HFFc6 (cell line): ENCODE data around the gene CERS6. TPM values are rescaled to one million over a fixed set of nuclear protein-coding genes. Genes with fewer than 3 reads are reported as not detected.

Experiments used
- DNase-seq: peaks from one replicate; pipeline ENCODE4 v3.0.0-alpha.2; 2018
- H3K27ac Mint-ChIP-seq: 2 replicates; pipeline ENCODE4 v1.8.0; 2020; ENCODE audit warnings: mild to moderate bottlenecking, mixed read lengths
- H3K27me3 Mint-ChIP-seq: 2 replicates; pipeline ENCODE4 v1.8.0; 2021; ENCODE audit warnings: mild to moderate bottlenecking, moderate library complexity, mixed read lengths; ENCODE audit not compliant: insufficient read depth
- H3K36me3 Mint-ChIP-seq: 2 replicates; pipeline ENCODE4 v1.8.0; 2021; ENCODE audit warnings: low read depth, mixed read lengths
- H3K4me1 Mint-ChIP-seq: 2 replicates; pipeline ENCODE4 v1.8.0; 2020; ENCODE audit warnings: low read depth, mixed read lengths
- H3K4me3 Mint-ChIP-seq: 2 replicates; pipeline ENCODE4 v1.8.0; 2020; ENCODE audit warnings: mild to moderate bottlenecking, moderate library complexity, mixed read lengths
- H3K9me3 Mint-ChIP-seq: 2 replicates; pipeline ENCODE4 v1.8.0; 2020; ENCODE audit warnings: mild to moderate bottlenecking, mixed read lengths
- total RNA-seq, 6 experiments: library from RNA; stranded (reverse); fragmentation: NEBNext Ultra II Directional; extraction: Animal tissue kit (Norgen Biotek cat#: 25700); gene quantifications; 2 replicates in 1 of 6; 3 replicates in 5 of 6; pipeline ENCODE4 v1.2.3, GENCODE V29; 2021
- TF ChIP-seq, protein P1 (sequence below): fragments of 200-600 bp; sonication (generic); IDR thresholded peaks from 2 replicates; pipeline ENCODE4 v1.5.0; 2021; ENCODE audit warnings: antibody characterized with exemption, mild to moderate bottlenecking

Gene CERS6
- total RNA-seq, 6 experiments from 2014 or later: 6.2 to 9.9 (median 7.5) TPM

DNA sequence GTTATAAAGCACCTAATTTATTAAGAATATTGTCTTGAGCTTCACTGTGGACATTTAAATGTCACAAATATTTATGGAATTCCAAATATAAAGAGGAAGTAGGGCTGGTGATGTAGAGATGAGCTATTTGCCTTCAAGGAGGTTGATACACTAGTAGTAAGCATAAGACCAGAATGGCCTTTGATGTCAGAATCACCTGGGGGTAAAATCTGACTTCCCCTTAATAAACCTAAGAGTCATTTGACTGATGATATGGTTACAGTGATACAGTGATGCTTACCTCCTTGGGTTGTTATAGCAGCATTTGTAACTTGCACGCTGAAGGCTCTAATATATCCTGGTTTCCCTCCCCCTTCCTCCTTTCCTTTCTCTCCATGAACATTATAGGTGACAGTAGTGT, 143.7 kb downstream of the CERS6 start:
- H3K36me3 Mint-ChIP-seq: peaks cover 3% of the 10 kb centered on the region; the same call in 1 of the 2 replicates
- TF ChIP-seq, protein P1, sequence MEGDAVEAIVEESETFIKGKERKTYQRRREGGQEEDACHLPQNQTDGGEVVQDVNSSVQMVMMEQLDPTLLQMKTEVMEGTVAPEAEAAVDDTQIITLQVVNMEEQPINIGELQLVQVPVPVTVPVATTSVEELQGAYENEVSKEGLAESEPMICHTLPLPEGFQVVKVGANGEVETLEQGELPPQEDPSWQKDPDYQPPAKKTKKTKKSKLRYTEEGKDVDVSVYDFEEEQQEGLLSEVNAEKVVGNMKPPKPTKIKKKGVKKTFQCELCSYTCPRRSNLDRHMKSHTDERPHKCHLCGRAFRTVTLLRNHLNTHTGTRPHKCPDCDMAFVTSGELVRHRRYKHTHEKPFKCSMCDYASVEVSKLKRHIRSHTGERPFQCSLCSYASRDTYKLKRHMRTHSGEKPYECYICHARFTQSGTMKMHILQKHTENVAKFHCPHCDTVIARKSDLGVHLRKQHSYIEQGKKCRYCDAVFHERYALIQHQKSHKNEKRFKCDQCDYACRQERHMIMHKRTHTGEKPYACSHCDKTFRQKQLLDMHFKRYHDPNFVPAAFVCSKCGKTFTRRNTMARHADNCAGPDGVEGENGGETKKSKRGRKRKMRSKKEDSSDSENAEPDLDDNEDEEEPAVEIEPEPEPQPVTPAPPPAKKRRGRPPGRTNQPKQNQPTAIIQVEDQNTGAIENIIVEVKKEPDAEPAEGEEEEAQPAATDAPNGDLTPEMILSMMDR: no peak
- H3K4me1 Mint-ChIP-seq: peaks cover 11% of the 10 kb centered on the region; the same call in 1 of the 2 replicates
- no peak overlapping the region for H3K27ac Mint-ChIP-seq
- H3K27me3 Mint-ChIP-seq: no peaks in the 10 kb centered on the region; the same call in 1 of the 2 replicates
- H3K9me3 Mint-ChIP-seq: peaks cover 8% of the 10 kb centered on the region
- no peak overlapping the region for H3K4me3 Mint-ChIP-seq
- DNase-seq: no peak

DNA sequence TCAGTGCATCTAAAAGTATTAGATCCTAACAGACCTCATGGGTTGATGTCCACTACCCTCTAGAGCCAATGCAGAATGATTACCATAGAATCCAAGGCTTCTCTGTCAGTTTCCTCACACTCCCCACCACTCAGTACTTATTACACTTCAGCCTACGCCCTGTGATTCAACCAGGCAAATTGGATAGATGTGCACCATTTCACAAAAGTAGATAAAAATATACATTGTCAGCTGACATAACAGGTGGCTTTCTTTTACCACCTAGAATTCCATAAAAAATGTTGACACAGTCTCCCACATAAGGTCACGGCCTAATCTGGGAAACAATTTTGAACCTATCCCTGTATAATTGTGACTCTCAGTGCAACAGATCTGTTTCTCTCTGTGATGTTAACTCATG, 144.9 kb downstream of the CERS6 start:
- H3K36me3 Mint-ChIP-seq: peaks cover 10% of the 10 kb centered on the region
- peaks cover 11% of the 10 kb centered on the region; the same call in 1 of the 2 replicates for H3K4me1 Mint-ChIP-seq
- TF ChIP-seq, protein P1: no peak
- DNase-seq: no peak
- no peak overlapping the region for H3K4me3 Mint-ChIP-seq
- H3K27me3 Mint-ChIP-seq: no peaks in the 10 kb centered on the region; the same call in 1 of the 2 replicates
- H3K9me3 Mint-ChIP-seq: peaks cover 13% of the 10 kb centered on the region
- H3K27ac Mint-ChIP-seq: no peak overlapping the region

DNA sequence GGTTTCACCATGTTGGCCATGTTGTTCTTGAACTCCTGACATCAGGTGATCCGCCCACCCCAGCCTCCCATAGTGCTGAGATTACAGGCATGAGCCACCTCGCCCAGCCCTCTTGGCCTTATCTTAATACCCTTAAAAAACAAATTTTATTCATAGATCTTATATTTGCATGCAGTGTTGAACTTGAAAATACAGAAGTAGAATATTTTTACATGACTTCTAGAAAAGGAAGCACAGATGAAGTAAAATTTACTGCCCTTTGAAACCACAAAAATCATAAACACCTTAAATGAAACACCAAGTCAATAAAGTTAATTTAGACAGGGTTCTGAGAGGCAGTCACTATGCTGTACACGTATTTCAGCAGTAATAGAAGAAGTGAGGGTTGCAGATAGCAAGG, 145.7 kb downstream of the CERS6 start:
- H3K4me3 Mint-ChIP-seq: no peak overlapping the region
- TF ChIP-seq, protein P1: no peak
- no peak for DNase-seq
- peaks cover 13% of the 10 kb centered on the region for H3K9me3 Mint-ChIP-seq
- no peaks in the 10 kb centered on the region; the same call in 1 of the 2 replicates for H3K27me3 Mint-ChIP-seq
- peaks cover 11% of the 10 kb centered on the region; the same call in 1 of the 2 replicates for H3K4me1 Mint-ChIP-seq
- no peak overlapping the region for H3K27ac Mint-ChIP-seq
- H3K36me3 Mint-ChIP-seq: peaks cover 14% of the 10 kb centered on the region

DNA sequence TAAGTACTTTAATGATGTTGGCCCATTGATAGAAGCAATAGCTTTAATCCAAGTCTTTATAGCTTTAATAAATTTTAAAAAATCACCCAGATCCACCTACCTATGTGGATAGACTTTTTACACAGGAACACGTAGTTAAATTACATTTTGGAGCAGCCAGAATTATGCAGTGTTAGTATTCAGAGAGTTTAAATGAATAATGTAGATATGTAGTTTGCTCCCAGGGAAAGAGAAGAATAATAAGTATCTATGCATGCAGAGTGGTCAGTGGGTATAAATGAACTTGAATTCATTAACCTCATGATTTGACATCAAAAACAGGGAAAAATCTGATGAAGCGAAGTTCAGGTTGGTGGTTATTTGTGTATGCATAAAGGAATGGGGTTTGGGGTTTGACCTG, 146.3 kb downstream of the CERS6 start:
- no peak for DNase-seq
- H3K9me3 Mint-ChIP-seq: peaks cover 13% of the 10 kb centered on the region
- H3K4me3 Mint-ChIP-seq: no peak overlapping the region
- H3K27ac Mint-ChIP-seq: no peak overlapping the region
- H3K27me3 Mint-ChIP-seq: no peaks in the 10 kb centered on the region; the same call in 1 of the 2 replicates
- TF ChIP-seq, protein P1: no peak
- H3K36me3 Mint-ChIP-seq: peaks cover 14% of the 10 kb centered on the region
- peaks cover 11% of the 10 kb centered on the region; the same call in 1 of the 2 replicates for H3K4me1 Mint-ChIP-seq

DNA sequence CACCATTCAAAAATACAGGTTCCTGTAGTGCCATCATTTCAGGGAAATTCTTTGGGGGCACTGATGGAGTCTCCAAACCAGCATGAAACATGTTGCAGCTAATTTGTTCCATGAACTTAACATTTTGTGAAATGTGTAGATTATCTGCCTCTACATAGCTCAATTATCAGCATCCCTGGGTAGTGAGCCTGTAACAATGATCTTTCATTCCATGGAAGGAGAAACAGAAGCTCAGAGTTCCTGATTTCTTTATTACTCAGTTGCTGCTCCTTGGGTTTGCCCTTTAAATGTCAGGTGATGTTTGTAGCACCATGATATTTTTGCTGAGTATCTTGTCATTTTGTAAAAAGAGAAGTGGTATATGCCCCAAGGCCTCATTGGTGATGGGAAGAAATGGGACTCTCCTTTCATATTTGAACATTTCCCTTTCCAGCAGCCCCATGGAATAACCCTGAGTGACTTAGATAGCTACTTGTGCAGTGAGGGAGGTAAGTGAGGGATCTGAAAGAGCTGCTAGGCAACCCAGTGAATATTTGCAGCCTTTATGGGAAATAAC, 146.9 kb downstream of the CERS6 start:
- H3K9me3 Mint-ChIP-seq: peaks cover 13% of the 10 kb centered on the region
- TF ChIP-seq, protein P1: no peak

More for the DNA sequence above, 146.9 kb downstream of the CERS6 start:
- Mint-ChIP-seq H3K4me1 (peaks cover 11% of the 10 kb centered on the region; the same call in 1 of the 2 replicates), H3K27me3 (no peaks in the 10 kb centered on the region; the same call in 1 of the 2 replicates), H3K36me3 (peaks cover 14% of the 10 kb centered on the region), H3K27ac (no peak overlapping the region), H3K4me3 (no peak overlapping the region)
- DNase-seq: no peak
